Stimulated activated CD4-positive, alpha-beta T cell treated with anti-CD3 and anti-CD28 coated beads, Interleukin-1b, Interleukin-23, amount 100 ng/mL, for 24 hours (primary cell): ENCODE measurements around the gene CACNA1B.

ENCODE experiments used
- DNase-seq, 4 experiments: peaks; one replicate each; pipeline ENCODE4 v3.0.0-alpha.2; 2020; ENCODE audit warnings: low read depth in 4 of 4, low spot score in 1 of 4

The CACNA1B gene

DNA sequence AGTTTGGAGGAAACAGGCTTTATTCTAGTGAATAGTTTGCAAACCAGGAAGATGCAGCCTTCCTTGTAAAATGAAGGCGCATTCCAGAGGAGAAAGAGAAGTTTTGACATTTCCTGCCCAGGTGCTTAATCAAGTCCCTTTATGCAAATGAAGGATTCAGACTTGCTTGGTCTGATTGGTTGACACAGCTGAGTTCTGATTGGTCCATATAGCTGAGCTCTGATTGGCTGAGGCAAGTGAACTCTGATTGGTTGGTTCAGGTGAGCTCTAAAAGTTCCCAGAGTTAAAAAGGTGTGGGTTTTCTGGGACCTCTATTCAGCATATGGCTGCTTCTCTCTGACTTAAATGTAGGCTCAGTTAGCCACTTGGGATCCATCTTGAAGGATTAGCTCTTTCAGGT, 151.0 kb downstream of the CACNA1B start:
- DNase-seq, result no peak

- no peak for DNase-seq
Observed at GRCh38 chr9:138031186-138031585, 153.6 kb downstream of the CACNA1B start.

- no peak for DNase-seq
Observed at GRCh38 chr9:138033950-138034349, 156.4 kb downstream of the CACNA1B start.

DNA sequence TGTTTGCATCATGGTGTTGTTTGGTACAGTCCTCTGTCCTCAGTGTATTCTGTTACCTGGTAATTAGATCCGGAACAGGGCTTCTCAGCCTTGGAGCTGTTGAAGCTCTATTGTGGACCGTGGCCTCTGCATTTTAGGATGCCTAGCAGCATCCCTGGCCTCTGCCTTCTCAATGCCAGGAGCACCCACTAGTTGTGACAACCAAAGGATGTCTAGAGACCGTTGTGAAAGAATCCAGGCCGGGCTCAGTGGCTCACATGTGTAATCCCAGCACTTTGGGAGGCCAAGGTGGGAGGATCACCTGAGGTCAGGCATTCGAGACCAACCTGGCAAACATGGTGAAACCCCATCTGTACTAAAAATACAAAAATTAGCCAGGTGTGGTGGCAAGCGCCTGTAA, 159.6 kb downstream of the CACNA1B start:
- DNase-seq, result no peak

DNA sequence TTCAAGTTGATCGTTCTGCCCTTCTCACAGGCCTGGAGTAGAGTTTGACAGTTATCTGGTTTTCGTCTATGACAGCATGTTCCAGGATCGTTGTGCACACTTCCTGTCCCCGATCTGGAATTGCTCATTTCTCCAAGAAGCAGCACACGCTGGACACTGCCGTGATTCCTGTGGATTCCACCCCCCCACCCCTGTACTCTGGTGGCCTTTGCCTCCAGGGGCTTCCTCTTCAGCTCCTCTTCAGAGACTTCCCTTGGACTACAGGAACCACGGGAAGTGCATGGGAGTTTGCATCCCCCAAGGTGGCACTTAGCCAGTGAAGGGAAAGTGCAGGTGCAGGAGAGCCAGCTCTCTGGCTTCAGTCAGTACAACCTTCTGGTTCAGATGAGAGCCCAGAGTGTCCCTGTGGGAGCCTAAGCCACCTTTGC, 160.7 kb downstream of the CACNA1B start:
- DNase-seq, result no peak

- no peak for DNase-seq
Observed at GRCh38 chr9:138040446-138041430, 163.2 kb downstream of the CACNA1B start.

- DNase-seq, result no peak
Observed at GRCh38 chr9:138042146-138042545, 164.6 kb downstream of the CACNA1B start.

GRCh38 chr9:138042640-138043039, 165.1 kb downstream of the CACNA1B start:
- no peak for DNase-seq

DNA sequence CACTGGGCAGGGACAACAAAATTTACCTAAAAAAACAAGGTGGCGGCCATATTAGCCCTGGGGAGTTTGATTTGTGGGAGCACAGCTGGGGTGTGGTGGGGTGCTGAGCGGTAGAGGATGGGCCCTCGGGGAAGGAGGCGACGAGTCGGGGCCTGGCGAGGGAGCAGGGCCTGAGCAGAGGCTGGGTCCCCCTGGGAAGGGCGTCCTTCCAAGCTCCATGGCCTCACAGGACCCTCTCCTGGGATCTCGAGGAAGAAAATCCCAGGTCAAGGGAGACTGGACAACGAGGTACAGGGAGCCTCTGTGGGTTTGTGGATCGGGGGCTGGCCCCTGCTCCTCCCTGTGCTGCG, 165.5 kb downstream of the CACNA1B start:
- no peak for DNase-seq

DNA sequence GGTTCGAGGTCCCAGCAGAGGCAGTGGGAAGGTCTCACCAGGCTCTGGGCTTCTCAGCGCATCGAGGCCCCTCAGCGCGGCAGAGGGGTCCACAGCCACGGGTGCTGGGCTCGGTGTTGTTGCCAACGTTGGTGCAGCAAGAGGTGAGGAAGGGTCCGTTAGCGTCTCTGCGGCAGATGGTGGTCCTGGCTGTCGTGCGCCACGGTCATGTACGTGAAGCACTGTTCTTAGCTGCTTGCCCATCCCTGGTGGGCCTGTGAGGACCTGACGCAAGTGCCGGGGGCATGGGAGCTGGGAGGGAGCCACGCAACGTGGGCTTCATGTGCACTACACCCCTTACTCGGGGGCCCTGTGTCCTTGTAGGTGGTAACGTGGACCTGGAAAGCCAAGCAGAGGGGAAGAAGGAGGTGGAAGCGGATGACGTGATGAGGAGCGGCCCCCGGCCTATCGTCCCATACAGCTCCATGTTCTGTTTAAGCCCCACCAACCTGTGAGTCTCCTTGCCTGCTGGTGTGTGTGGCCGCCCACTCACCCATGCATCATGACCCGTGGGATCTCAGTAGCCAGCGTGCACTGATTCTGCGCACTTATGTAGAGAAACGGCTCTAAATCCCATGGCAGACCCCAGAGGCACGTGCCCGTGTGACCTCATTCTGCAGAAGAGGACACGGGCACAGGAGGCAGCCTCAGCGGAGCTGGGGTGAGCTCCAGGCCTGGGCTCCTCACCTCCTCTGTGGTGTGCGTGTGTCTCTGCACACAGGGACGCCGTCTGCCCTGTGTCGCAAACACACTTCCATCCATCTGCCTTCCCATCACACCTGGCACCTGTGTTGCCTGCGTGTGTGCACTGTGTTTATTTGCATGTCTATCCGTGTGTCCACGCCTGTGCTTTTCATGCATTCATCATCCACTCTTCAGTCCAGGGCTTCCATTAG, 166.1 kb downstream of the CACNA1B start:
- no peak for DNase-seq

DNA sequence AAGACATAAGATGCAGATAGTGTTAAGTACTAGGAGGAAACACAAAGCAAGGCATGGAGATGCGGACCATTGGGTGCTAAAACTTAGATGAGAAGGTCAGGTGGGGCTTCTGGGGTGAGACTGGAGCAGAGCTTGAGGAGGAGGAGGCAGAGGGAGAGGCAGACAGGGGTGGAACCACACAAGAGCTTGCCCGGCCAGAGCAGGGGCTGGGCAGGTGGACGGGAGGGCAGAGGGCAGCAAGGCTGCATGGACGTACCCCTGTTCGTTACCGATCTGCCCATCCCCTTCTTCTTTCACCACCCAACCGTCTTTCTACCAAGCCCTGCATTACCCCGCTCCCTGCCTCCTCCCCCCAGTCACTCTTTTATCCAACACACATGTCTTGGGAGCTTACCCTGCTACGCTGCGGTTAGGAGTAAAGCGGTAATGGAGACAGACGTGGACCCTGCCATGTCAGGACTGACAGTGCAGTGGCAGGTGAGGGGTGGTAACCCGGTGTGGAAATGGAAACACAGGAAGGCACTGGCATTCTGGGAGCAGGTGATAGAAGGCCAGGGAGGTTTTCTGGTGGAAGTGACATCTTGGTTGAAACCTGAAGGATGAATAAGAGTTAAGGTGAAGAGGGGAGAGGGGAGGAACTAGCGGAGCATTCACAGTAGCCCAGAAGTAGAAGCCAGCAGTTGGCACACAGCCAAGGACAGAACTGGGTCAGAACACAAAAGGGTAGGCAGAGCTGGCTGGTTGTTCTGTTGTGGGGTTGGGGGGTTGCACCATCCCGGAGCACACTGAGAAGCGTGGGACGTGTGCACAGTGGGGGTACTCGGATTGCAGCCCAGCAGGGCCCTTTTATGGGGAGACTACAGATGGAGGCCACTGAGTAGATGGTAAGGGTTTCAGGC, 167.2 kb downstream of the CACNA1B start:
- no peak for DNase-seq

DNA sequence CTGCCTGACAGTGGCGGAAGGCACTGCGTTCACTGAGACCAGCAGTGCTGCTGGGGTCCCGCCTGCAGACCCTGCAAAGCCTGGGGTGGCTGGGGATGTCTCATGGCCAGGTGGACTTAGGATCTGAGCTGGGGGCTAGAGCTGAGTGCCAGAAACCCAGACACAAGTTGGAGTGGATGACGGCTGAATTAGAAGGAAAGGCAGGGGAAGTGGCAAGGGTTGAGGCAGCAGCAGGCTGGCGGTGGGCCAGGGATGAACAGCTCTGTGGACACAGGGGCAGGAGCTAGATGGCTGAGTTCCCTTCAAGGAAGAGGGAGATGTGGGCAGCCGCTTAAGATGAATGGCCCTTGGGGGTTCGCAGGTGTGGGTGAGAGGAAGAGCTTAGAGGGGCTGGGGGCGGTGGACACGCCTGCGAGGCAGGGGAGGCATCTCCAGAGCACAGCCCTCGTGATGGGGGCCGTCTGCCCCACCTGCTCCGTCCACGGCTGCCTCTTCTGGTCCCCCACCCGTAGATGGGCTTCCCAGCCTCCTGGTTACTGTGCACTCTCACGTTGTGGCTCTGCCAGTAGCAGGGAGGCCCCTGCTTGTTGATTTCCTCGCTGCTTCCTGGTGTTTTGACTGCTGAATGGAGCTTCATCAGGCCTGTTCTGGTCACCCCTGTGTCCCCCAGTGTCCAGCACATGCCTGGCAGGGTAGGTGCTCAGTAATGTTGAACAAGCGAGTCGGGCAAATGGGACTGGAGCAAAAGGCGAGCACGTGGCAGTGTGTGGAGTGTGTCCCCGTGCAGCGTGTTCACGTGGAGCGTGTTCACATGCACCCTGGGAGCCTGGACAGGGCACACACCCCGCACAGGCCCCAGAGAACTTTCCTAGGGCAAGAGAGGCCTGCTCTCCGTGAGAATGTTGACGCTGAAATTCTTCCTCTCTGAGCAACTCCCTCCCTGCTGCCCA, 168.2 kb downstream of the CACNA1B start:
- no peak for DNase-seq

DNA sequence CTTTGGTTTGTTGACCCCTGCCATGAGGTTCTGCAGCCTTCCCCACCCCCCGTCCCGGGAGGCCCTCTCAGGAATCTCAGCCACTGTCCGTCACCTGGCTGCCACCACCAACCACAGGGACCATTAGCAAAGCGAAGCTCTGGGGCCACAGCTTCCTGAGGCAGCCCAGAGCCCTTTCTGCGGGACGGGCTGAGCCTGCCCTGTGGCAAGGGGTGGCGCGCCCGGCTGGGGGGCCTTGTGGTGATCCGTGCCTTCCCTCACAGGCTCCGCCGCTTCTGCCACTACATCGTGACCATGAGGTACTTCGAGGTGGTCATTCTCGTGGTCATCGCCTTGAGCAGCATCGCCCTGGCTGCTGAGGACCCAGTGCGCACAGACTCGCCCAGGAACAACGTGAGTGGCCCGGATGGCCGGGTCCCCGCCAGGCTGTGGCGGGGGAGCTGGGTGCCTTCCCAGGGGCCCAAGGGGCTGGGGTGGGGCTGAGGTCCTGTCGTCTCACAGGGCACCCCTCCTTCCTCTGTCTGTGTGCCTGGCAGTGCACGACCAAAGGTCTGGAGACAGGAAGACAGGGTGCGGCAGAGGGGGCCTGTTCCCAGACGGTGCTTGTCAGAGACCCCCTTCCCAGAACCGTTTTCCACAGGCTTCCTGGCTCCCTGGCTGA, 169.2 kb downstream of the CACNA1B start:
- DNase-seq, result no peak

- no peak for DNase-seq
Observed at GRCh38 chr9:138047469-138048040, 170.0 kb downstream of the CACNA1B start.

DNA sequence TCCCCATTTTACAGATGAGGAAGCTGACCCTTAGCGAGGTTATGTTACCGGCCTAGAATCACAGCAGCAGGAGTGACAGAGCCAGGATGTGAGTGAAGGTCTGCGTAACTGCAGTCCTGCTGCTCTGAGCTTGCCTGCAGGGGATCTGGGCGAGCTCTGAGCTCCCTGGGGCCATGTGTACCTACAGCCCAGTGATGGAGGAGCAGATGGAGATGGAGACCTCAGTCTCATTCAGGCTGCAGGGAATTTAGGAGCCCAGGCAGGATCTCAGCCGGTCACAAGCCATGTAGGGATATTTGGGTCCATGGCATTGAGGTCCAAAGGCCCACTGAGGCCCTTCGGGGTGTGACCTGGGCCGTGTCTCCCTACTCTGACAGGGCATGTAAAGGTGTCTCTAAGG, 170.6 kb downstream of the CACNA1B start:
- no peak for DNase-seq

GRCh38 chr9:138049085-138049778, 171.7 kb downstream of the CACNA1B start:
- no peak for DNase-seq

GRCh38 chr9:138049779-138050471, 172.3 kb downstream of the CACNA1B start:
- DNase-seq, result no peak
